ENCODE results near the gene BSDC1. TPM values are rescaled to one million over a fixed set of nuclear protein-coding genes. Genes with fewer than 3 reads are reported as not detected.

BSDC1 gene
- total RNA-seq, 1 experiment from 2014 or later = 47.0 TPM

DNA sequence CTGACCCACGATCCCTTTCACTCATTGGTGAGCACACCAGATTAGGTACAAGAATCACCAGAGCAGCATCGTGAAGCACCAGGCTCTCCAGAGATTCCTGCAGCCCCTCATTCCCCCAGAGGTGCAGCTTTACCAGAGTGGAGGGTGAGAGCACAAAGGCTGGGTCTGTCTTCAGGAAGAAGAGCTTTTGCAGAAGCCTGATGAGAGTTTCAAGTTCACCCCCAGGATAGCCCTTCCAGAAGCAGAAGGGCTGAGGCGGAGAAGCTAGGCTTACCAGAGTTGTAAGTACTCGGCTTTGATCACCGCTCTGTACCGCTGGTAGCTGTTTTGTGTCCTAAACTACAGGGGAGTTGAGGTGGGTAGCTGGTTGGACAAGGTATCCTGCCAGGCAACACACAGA is 28.8 kb downstream of the BSDC1 start:
- TF ChIP-seq ZNF274 (IDR thresholded peaks at IDR 0.05; ENCODE audit: low read depth, low read length) (no peak), POLR2AphosphoS5 (IDR thresholded peaks at IDR 0.05; ENCODE audit: low read depth, low read length) (no peak), ZFX (IDR thresholded peaks at IDR 0.05) (no peak), YY1 (IDR thresholded peaks at IDR 0.05; ENCODE audit: extremely low read depth, insufficient replicate concordance, low read depth, low read length) (no peak), ELF1 (IDR thresholded peaks at IDR 0.05; ENCODE audit: borderline replicate concordance, low read depth) (no peak), FOSL1 (IDR thresholded peaks at IDR 0.05; ENCODE audit: low read depth) (no peak), POLR2A (IDR thresholded peaks at IDR 0.05; ENCODE audit: borderline replicate concordance, extremely low read depth, insufficient read depth, insufficient read length) (no peak), RAD21 (IDR thresholded peaks at IDR 0.05; ENCODE audit: low read depth) (no peak), TCF7L2 (IDR thresholded peaks at IDR 0.05; ENCODE audit: borderline replicate concordance, extremely low read depth, insufficient read depth, insufficient read length) (no peak), CEBPB (IDR thresholded peaks at IDR 0.05; ENCODE audit: low read depth) (no peak), EZH2phosphoT487 (IDR thresholded peaks at IDR 0.05; ENCODE audit: borderline replicate concordance) (no peak), CBX3 (IDR thresholded peaks at IDR 0.05; ENCODE audit: low read depth) (no peak), EGR1 (IDR thresholded peaks at IDR 0.05; ENCODE audit: low read depth) (no peak), SP1 (IDR thresholded peaks at IDR 0.05; ENCODE audit: low read depth) (no peak), JUND (IDR thresholded peaks at IDR 0.05) (no peak)
- TF ChIP-seq, protein P1, sequence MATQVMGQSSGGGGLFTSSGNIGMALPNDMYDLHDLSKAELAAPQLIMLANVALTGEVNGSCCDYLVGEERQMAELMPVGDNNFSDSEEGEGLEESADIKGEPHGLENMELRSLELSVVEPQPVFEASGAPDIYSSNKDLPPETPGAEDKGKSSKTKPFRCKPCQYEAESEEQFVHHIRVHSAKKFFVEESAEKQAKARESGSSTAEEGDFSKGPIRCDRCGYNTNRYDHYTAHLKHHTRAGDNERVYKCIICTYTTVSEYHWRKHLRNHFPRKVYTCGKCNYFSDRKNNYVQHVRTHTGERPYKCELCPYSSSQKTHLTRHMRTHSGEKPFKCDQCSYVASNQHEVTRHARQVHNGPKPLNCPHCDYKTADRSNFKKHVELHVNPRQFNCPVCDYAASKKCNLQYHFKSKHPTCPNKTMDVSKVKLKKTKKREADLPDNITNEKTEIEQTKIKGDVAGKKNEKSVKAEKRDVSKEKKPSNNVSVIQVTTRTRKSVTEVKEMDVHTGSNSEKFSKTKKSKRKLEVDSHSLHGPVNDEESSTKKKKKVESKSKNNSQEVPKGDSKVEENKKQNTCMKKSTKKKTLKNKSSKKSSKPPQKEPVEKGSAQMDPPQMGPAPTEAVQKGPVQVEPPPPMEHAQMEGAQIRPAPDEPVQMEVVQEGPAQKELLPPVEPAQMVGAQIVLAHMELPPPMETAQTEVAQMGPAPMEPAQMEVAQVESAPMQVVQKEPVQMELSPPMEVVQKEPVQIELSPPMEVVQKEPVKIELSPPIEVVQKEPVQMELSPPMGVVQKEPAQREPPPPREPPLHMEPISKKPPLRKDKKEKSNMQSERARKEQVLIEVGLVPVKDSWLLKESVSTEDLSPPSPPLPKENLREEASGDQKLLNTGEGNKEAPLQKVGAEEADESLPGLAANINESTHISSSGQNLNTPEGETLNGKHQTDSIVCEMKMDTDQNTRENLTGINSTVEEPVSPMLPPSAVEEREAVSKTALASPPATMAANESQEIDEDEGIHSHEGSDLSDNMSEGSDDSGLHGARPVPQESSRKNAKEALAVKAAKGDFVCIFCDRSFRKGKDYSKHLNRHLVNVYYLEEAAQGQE (IDR thresholded peaks at IDR 0.05; ENCODE audit: low read depth) = no peak
- TF ChIP-seq, protein P2, sequence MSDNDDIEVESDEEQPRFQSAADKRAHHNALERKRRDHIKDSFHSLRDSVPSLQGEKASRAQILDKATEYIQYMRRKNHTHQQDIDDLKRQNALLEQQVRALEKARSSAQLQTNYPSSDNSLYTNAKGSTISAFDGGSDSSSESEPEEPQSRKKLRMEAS (IDR thresholded peaks at IDR 0.05) = no peak
- TF ChIP-seq, protein P3, sequence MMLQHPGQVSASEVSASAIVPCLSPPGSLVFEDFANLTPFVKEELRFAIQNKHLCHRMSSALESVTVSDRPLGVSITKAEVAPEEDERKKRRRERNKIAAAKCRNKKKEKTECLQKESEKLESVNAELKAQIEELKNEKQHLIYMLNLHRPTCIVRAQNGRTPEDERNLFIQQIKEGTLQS (IDR thresholded peaks at IDR 0.05) = no peak
- TF ChIP-seq, protein P4, sequence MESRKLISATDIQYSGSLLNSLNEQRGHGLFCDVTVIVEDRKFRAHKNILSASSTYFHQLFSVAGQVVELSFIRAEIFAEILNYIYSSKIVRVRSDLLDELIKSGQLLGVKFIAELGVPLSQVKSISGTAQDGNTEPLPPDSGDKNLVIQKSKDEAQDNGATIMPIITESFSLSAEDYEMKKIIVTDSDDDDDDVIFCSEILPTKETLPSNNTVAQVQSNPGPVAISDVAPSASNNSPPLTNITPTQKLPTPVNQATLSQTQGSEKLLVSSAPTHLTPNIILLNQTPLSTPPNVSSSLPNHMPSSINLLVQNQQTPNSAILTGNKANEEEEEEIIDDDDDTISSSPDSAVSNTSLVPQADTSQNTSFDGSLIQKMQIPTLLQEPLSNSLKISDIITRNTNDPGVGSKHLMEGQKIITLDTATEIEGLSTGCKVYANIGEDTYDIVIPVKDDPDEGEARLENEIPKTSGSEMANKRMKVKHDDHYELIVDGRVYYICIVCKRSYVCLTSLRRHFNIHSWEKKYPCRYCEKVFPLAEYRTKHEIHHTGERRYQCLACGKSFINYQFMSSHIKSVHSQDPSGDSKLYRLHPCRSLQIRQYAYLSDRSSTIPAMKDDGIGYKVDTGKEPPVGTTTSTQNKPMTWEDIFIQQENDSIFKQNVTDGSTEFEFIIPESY (IDR thresholded peaks at IDR 0.05; ENCODE audit: extremely low read depth, insufficient replicate concordance, low read length) = no peak
- TF ChIP-seq, protein P5, sequence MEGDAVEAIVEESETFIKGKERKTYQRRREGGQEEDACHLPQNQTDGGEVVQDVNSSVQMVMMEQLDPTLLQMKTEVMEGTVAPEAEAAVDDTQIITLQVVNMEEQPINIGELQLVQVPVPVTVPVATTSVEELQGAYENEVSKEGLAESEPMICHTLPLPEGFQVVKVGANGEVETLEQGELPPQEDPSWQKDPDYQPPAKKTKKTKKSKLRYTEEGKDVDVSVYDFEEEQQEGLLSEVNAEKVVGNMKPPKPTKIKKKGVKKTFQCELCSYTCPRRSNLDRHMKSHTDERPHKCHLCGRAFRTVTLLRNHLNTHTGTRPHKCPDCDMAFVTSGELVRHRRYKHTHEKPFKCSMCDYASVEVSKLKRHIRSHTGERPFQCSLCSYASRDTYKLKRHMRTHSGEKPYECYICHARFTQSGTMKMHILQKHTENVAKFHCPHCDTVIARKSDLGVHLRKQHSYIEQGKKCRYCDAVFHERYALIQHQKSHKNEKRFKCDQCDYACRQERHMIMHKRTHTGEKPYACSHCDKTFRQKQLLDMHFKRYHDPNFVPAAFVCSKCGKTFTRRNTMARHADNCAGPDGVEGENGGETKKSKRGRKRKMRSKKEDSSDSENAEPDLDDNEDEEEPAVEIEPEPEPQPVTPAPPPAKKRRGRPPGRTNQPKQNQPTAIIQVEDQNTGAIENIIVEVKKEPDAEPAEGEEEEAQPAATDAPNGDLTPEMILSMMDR (IDR thresholded peaks at IDR 0.05 in 2 of 3, conservative IDR thresholded peaks at IDR 0.05 in 1 of 3; ENCODE audit: borderline replicate concordance in 1 of 3, insufficient read depth in 1 of 3, low read depth in 2 of 3, low read length in 2 of 3) = no peak
- Histone ChIP-seq H3K79me2 (ENCODE audit: insufficient read depth, low read length) (no peaks in the 10 kb centered on the region), H3K4me1 (ENCODE audit: control insufficient read depth in 1 of 2, insufficient read depth in 2 of 2, low read length in 2 of 2) (no peaks in the 10 kb centered on the region), H3K4me2 (ENCODE audit: low read length) (no peak overlapping the region), H4K20me1 (ENCODE audit: insufficient read depth) (no peaks in the 10 kb centered on the region), H3K9ac (ENCODE audit: low read length) (no peak overlapping the region), H2AFZ (ENCODE audit: low read depth, low read length, poor library complexity, severe bottlenecking) (no peak overlapping the region), H3K9me3 (ENCODE audit: control insufficient read depth in 1 of 2, insufficient read depth in 1 of 2, low read depth in 1 of 2, low read length in 2 of 2) (no peaks in the 10 kb centered on the region), H3K36me3 (ENCODE audit: control insufficient read depth in 1 of 2, insufficient read depth in 2 of 2, low read length in 2 of 2) (peaks cover 0 to 11% of the 10 kb centered on the region in 2 experiments; a peak in 2 of 4 replicates), H3K4me3 (replicated peaks in 1 of 2; ENCODE audit: low read depth in 1 of 2, low read length in 2 of 2) (no peak overlapping the region), H3K27ac (ENCODE audit: low read depth, low read length) (no peak overlapping the region), H3K27me3 (ENCODE audit: insufficient read depth, low read length) (no peaks in the 10 kb centered on the region), H3K9me2 (ENCODE audit: insufficient read depth) (no peaks in the 10 kb centered on the region)
- intact Hi-C loops (cut with micrococcal nuclease) = no loop called here
- ChIA-PET CTCF (no interaction called here), RAD21 (ENCODE audit: low non-redundant PET in 1 of 2, low total read pairs in 2 of 2, uncharacterized antibody in 2 of 2, unreplicated experiment in 2 of 2) (no interaction called here), POLR2A (no interaction called here)
- ATAC-seq = no peak
- no peak for DNase-seq (ENCODE audit: low read depth, low spot score)
- TSS peak; percentile 14 for BruUV-seq (replicated peaks)

Data from HCT116 (cell line).